HL-60 (cell line): ENCODE measurements around the gene CDC42BPA.

Source experiments
- DNase-seq, 2 experiments: peaks; one replicate each; pipeline ENCODE4 v3.0.0-alpha.2; 2010 to 2020; ENCODE audit warnings: low read depth in 1 of 2, low spot score in 1 of 2
- H3K27ac ChIP-seq: fragments of 250-450 bp; sonication (Bioruptor Pico); replicated peaks from 2 replicates; pipeline ENCODE4 v1.5.1; 2020; ENCODE audit warnings: mild to moderate bottlenecking, moderate library complexity
- H3K27me3 ChIP-seq: fragments of 250-450 bp; sonication (Bioruptor Pico); 2 replicates; pipeline ENCODE4 v1.5.1; 2021; ENCODE audit warnings: mild to moderate bottlenecking, moderate library complexity; ENCODE audit not compliant: insufficient read depth, poor library complexity, severe bottlenecking
- H3K4me3 ChIP-seq: replicated peaks from 2 replicates; pipeline ENCODE4 v1.5.1; 2011; ENCODE audit warnings: mild to moderate bottlenecking, control low read depth, low read length; ENCODE audit not compliant: insufficient read depth
- CTCF ChIP-seq: IDR thresholded peaks from one replicate; pipeline ENCODE4 v1.5.1; 2011; ENCODE audit warnings: low read length, control low read depth, inconsistent platforms; ENCODE audit not compliant: insufficient read depth
- GABPA ChIP-seq: IDR thresholded peaks from 2 replicates; pipeline ENCODE4 v1.6.1; 2012; ENCODE audit warnings: low read depth
- POLR2AphosphoS5 ChIP-seq: IDR thresholded peaks from 2 replicates; pipeline ENCODE4 v1.6.1; 2012; ENCODE audit warnings: low read depth
- REST ChIP-seq: IDR thresholded peaks from 2 replicates; pipeline ENCODE4 v1.6.1; 2012; ENCODE audit warnings: low read depth; ENCODE audit not compliant: insufficient replicate concordance
- SPI1 ChIP-seq: IDR thresholded peaks from 2 replicates; pipeline ENCODE4 v1.6.1; 2012; ENCODE audit warnings: low read depth, mild to moderate bottlenecking, borderline replicate concordance

Gene CDC42BPA

GRCh38 chr1:227182012-227182411 is 136.3 kb downstream of the CDC42BPA start:
- TF ChIP-seq POLR2AphosphoS5 = no peak
- TF ChIP-seq SPI1 = no peak
- Histone ChIP-seq H3K27me3 (no peaks in the 10 kb centered on the region), H3K27ac (no peak overlapping the region), H3K4me3 (no peak overlapping the region)
- DNase-seq = no peak

DNA sequence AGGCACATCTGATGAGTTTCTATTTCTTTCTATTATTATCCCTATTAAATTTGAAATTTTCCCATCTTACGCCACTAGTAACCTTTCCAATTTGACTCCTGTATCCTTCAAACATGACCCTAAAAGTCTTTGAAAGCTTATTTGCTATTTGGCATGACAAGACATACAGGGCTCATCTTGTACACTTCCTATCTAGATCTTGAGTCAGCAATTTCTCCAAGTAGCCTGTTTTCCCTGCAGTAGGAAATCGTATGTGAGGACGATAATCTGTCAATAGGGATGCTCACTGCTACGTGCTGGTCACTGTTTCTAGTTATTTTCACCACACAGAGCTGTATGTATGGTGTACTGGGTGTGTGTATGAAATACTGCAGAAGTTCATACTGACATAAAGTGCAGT is 142.7 kb downstream of the CDC42BPA start:
- DNase-seq = no peak
- Histone ChIP-seq H3K27ac (no peak overlapping the region), H3K4me3 (no peak overlapping the region), H3K27me3 (no peaks in the 10 kb centered on the region)
- TF ChIP-seq REST = no peak
- TF ChIP-seq GABPA = no peak
- no peak for TF ChIP-seq SPI1
- TF ChIP-seq CTCF = no peak
- no peak for TF ChIP-seq POLR2AphosphoS5

GRCh38 chr1:227174164-227174563 is 144.1 kb downstream of the CDC42BPA start:
- TF ChIP-seq SPI1 (no peak), REST (no peak), CTCF (no peak), POLR2AphosphoS5 (no peak), GABPA (no peak)
- DNase-seq = no peak
- Histone ChIP-seq H3K27ac (no peak overlapping the region), H3K4me3 (no peak overlapping the region), H3K27me3 (no peaks in the 10 kb centered on the region)

GRCh38 chr1:227170361-227171166 is 147.7 kb downstream of the CDC42BPA start:
- no peaks in the 10 kb centered on the region for H3K27me3 ChIP-seq
- no peak overlapping the region for H3K27ac ChIP-seq
- H3K4me3 ChIP-seq = no peak overlapping the region
- no peak for TF ChIP-seq POLR2AphosphoS5
- DNase-seq = no peak

DNA sequence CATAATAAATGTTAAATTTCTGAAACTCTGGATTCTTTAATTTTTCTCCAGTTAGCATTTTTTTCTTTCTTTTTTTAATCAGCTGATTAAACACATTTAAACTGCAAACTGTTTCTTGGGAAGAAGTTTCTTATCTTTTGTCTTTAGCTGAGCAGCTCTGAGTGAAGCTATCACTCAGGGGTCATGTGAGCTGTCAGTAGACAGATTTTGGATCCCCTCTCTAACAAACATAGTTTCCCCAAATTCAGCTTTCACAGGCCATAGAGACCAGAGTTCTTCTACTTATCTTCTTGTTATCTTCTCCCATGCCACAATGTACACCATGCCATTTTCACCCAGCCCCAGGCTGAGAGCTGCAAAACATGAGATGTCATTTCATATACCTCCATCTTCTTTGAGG is 148.9 kb downstream of the CDC42BPA start:
- no peak for DNase-seq
- H3K27me3 ChIP-seq = no peaks in the 10 kb centered on the region
- no peak overlapping the region for H3K4me3 ChIP-seq
- H3K27ac ChIP-seq = no peak overlapping the region
- TF ChIP-seq SPI1 (no peak), POLR2AphosphoS5 (no peak), REST (no peak), GABPA (no peak)
